ENCODE results near the gene PKM.

DNA sequence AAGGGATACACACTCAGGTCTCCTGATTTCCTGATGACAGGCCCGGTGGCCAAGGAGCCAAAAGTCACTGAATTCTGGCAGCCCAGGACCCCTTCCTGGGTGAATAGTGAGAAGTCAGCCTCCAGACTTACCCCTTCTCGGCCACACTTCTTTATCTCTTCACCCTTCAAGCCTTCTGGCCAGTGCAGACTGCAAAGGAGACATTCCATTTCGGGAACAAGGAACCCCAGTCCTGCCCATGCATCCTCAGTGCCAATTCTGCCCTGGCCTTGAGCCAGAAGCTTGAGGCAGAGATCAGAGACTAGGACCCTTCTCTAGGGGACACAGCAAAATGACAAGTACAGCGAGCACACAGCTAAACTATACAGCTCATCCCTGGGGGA lies 62.2 kb downstream of the PKM start:
- TF ChIP-seq POLR2AphosphoS5 (IDR thresholded peaks at IDR 0.05): no peak
- TF ChIP-seq POLR2A (IDR thresholded peaks at IDR 0.05): no peak

Measured in transverse colon (tissue), 3 donors.